Activated CD8-positive, alpha-beta memory T cell treated with anti-CD3 and anti-CD28 coated beads, Interleukin-2, amount 50 U/mL, for 1 hour (primary cell): Measurements from ENCODE around the gene RIPPLY3.
"Not testable (repeated sequence)": the region's sequence is repeated elsewhere in the genome, so short reads cannot be mapped to it uniquely, and the experiment has no call there.

Source experiments
- DNase-seq: peaks from one replicate; pipeline ENCODE4 v3.0.0-alpha.2; 2020; ENCODE audit errors: extremely low read depth

The RIPPLY3 gene

DNA sequence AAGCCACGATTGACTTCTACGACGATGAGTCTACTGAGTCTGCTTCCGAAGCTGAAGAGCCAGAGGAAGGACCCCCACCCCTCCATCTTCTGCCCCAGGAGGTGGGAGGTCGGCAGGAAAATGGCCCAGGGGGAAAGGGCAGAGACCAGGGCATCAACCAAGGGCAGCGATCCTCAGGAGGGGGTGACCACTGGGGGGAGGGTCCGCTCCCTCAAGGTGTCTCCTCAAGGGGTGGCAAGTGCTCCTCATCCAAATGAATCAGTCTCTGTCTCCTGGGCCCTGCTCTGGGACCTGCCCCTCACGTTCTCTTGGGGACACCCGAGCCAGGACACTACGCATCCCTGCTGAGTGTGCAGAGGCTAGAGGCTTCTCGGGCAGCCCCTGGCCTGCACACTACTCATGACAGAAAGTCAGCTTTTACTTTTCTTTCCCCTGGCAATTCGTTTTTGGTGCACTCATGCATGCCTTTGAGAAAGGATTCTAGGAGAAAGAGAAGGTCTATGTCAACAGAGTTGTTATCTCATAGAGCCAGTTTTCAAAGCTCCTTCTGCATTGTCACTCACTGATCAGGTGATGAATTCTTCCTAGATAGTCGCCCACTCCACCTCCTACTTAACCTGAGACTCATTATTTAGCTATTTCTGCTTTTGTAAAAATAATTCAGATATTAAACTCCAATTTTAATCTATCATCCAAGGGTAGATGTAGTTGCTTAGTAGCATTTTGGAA, 11.6 kb downstream of the RIPPLY3 start:
- DNase-seq = no peak

DNA sequence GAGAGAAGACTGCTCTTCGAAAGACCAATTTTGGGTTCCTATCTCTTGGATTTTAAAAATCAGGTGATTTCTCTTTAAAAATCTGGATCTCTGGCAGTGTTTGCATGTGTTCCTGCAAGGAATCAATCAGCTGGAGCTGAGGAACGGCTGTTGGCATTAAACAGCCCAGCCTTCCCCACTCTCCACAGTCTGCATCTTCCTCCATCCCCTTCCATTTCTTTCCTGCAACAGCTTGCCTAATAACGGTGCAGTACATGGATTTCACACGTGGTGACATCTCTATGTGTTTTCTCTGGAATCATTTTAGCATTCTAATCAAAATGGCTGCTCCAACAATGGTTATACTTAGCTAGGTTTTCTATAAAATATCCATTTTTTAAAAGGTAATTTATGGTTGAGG, 20.0 kb downstream of the RIPPLY3 start:
- DNase-seq = no peak

DNA sequence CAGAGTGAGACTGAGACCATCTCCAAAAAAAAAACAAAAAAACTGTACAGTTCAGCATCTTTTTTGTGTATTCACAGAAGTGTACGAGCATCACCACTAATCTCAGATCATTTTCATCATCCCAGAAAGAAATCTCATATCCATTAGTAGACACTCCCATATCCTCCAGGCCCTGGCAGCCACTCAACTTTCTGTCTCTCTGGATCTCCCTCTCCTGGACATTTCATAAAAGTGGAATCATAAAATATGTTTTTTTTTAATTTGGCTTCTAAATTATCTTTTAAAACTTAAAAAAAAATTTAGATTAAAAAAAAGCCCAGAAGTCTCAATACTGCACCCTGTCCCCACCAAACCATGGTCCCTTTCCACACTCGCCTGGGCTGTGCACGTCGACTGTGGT, 22.1 kb downstream of the RIPPLY3 start:
- no peak for DNase-seq

DNA sequence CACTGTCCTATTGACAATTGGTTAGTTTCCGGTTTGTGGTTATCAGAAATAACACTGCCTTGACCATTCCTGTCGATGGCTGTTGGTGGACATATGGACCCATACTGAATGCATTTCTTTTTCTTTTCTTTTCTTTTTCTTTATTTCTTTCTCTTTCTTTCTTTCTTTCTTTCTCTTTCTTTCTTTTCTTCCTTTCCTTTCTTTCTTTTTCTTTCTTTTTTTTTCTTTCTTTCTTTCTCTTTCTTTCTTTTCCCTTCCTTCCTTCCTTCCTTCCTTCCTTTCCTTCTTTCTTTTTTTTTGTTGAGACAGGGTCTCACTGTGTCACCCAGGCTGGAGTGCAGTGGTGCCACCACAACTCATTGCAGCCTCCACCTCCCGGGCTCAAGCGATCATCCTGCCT, 24.4 kb downstream of the RIPPLY3 start:
- no peak for DNase-seq

DNA sequence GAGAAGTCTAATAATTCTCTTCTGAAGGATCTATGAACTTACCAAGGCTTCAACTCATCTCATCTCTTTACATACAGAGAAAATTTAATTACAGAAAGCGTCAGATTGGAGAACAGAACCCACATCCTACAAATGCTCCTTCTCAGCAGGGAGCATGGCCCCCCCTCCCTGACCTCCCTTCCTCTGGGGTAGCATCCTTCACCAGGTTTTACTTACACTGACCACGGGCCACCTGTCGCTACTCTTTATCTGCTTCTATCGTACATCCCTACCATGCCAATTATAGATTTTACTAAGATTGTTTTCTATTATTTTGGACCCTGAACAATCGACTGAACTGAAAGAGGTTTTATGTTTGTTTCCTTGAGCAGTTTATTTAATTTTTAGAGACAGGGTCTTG, 25.8 kb downstream of the RIPPLY3 start:
- DNase-seq = no peak

DNA sequence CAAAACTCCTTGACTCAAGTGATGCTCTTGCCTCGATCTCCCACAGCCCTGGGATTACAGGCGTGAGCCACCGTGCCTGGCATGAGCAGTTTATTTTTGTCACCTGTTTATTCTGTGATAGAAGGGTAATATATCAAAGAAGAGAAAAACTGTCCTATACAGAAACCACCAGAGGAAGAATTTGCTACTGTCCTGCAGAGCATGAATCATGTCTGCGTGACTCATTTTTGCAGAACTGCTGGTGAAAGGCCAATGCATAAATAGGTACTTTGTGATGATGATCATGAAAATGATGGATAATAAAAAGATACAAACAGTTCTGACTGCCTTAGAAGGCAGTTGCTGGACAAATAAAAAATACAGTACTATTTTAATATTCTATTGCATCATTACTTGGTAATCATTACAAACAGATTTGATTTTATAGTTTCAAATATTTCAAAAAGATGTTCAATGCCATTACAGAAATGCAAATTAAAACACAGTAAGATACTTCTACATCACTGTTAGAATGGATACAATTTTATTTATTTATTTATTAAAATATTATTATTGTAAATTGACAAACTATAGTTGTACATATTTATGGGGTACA, 26.5 kb downstream of the RIPPLY3 start:
- DNase-seq = no peak

DNA sequence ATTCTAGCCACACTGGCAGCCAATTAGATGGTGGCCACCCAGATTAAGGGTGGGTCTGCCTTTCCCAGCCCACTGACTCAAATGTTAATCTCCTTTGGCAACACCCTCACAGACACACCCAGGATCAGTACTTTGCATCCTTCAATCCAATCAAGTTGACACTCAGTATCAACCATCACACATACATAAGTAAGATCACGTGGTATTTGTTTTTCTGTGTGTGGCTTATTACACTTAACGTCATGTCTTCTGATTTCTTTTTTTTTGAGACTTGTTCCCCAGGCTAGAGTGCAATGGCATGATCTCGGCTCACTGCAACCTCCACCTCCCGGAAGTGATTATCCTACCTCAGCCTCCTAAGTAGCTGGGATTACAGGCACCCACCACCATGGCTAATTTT, 27.9 kb downstream of the RIPPLY3 start:
- DNase-seq = not testable (repeated sequence)

DNA sequence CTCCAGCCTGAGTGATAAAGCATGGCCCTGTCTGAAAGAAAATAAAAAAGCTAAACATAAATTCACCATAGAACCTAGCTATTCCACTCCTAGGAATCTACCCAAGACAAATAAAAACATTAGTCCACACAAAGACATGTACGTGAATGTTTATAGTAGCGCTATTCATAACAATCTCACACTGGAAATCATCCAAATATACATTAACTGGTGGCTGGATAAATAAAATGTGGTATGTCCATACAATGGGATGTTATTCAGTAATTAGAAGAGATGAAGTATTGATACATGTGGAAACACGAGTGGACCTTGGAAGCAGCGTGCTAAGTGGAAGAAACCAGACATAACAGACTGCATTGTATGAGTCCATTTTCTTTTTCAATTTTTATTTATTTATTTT, 29.7 kb downstream of the RIPPLY3 start:
- DNase-seq = no peak

DNA sequence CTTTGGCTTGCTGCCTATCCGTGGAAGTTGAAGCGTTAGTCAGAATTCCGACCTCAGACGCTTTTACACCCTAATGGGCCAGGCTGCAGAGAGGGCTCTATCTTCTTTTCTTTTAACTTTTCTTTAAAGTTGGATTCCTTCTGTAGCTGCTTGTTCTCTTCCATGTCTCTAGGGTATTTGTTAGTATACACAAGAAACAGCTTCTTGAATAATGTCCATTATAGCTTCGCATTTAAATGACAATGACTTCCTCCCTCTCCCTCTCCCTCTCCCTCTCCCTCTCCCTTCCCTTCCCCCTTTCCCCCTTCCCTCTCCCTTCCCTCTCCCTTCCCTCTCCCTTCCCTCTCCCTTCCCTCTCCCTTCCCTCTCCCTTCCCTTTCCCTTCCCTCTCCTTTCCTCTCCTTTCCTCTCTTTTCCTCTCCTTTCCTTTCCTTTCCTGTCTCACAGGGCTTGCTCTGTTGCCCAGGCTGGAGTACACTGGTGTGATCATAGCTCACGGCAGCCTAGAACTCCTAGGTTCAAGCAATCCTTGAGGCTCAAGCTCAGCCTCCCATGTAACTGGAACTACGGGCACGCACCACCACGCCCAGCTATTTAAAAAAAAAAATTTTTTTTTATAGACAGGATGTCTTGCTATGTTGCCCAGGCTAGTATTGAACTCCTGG, 33.0 kb downstream of the RIPPLY3 start:
- no peak for DNase-seq

DNA sequence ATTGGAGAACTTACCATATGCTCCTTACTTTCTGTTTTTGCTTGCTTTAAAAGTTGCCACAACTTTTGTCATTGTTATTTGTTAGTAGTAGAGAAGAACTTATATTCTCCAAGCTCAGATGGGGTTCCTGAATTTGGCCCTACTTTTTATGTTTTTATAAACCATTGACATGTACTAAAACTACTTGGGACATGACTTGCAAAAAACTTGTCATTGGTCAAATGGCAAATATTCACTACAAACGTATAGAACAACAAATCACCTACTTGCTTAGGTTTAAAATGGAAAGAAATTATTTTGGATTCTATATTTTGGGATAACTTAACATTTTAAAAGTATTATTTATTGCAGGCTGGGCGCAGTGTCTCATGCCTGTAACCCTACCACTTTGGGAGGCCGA, 33.7 kb downstream of the RIPPLY3 start:
- no peak for DNase-seq

DNA sequence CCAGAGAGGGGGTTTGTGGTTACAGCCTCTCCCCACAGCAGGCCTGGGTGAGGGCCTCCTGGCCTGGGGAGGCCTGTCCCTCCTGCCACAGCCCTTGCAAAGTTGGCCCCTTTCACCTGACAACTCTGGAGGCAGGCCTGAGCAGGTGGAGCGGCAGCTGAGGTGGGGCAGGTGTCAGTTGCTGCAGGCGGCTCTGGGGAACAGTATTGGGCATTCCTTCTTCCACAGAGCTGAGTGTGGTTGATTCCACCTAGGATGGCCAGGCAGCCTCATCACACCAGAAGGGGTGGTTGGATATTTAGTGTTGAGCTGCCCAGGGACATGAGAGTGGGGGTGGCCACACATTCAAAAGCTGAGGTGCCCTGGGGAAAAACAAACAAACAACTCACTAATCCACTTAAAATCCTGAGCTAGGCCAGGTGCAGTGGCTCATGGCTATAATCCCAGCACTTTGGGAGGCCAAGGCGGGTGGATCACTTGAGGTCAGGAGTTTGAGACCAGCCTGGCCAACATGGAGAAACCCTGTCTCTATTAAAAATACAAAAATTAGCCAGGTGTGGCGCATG, 35.3 kb downstream of the RIPPLY3 start:
- DNase-seq = no peak

DNA sequence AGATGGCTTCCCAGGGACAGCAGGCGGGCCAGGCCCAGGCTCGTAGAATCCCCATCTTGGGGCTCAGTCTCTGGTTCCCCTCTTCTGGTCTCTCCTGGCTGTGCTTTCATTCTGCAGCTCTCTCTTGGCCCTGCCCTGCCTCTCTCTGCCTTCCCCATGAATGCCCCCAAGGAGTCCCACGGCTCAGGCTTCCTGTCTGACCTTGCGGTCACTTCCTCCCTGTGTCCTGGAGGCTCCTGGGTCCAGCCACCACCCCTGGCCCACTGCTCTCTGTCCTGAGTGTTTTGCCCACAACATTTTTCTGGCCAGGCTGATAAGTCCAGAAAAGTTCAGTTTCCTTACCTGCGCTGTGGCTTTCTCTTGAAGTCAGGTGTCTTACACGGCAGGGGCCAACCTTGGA, 37.3 kb downstream of the RIPPLY3 start:
- DNase-seq = no peak

DNA sequence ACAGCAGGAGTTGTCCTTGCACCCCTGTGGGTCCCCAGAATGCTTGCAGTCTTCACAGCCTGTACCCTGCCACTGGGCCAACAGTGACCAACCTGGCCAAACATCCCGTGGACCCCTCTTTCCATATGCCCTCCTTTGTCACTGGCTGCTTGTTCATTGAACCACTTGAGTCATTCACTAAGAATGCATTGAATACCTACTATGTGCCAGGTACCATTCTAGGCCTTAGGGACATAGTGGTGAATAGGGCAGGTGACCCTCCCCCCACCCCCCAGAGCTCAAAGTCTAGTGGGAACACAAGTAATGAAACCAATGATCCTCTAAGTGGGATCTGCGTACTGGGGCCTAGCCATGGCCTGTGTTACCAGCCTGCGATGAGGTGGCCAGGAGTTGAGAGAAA, 38.1 kb downstream of the RIPPLY3 start:
- DNase-seq = no peak

DNA sequence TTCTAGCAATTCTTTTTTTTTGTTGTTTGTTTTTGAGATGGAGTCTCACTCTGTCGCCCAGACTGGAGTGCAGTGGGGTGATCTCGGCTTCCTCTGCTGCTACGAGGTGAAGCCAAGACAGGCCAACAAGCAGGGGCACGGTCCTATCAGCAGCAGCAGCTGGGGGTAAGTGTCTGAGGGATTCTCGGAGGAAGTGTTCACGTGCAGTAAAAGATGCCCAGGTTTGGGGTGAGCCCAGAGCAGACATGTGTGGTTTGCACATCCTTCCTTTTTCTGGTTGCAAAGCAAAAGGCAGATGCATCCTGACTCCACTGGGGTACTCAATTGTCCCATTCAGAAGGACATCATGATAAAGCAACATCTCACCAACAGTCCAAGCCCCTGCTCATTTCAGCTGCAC, 38.6 kb downstream of the RIPPLY3 start:
- DNase-seq = no peak

DNA sequence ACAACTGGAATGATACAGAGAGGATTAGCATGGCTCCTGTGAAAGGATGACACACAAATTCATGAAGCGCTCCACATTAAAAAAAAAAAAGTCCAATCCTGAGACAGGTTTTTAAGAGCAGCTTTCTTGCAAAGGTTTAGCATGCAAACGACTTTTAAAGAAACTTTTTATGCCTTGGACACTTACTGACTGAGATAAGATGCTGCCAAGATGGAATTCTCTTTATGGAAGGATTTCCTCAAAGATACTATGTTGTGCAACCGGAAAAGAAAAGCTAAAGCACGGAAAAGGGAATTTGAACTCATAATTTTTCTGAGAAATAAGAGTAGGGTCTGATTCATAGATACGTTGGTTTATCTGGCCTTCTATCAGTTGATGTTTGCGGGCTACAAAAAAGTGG, 39.1 kb downstream of the RIPPLY3 start:
- DNase-seq = no peak

DNA sequence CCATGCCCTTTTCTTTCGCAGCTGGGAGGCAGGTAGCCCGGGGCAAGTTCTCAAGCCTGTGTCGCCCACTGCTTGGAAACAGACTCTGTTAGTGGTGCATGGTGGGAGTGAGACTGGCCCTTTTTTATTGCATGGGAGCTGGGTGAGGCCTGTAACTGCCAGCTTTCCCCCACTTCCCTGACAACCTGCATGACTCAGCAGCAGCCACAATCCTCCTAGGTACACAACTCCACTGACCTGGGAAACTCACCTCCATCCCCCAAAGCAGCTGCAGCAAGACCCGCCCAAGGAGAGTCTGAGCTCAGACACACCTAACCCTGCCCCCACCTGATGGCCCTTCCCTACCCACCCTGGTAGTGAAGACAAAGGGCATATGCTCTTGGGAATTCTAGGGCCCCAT, 40.6 kb downstream of the RIPPLY3 start:
- no peak for DNase-seq

DNA sequence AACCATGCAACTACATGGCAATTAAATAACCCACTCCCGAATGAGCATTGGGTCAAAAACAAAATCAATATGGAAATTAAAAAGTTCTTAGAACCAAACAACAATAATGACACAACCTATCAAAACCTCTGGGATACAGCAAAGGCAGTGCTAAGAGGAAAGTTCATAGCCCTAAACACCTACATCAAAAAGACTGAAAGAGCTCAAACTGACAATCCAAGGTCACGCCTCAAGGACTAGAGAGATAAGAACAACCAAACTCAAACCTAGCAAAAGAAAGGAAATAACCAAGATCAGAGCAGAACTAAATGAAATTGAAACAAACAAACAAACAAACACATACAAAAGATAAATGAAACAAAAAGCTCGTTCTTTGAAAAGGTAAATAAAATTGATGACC, 43.2 kb downstream of the RIPPLY3 start:
- DNase-seq = not testable (repeated sequence)

DNA sequence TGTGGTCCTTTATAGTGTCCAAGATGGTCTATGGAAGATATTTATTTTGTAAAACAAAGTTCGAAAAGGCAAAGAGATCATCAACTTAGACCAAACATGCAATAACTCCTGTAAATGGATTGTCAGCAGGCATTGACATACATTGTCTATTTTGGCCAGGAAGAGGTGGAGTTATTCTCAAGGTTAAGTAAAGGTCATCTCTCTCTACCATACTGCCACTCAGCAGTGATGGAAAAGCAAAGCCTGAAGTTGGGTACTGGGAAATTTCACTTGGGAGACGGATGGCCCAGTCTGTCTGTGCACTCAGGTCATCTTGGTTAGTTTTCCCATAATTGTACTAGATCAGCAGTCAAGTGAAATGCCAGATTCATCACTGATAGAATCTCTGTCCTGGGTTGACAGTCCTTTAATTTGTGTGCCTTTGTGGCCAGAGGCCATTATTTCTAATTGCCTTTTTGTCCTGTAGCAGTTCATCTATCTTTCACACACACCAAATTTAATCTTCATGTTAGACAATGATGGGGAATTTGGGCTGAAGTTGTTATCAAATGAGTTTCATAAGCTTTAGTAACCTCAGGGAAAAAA, 48.9 kb downstream of the RIPPLY3 start:
- no peak for DNase-seq

DNA sequence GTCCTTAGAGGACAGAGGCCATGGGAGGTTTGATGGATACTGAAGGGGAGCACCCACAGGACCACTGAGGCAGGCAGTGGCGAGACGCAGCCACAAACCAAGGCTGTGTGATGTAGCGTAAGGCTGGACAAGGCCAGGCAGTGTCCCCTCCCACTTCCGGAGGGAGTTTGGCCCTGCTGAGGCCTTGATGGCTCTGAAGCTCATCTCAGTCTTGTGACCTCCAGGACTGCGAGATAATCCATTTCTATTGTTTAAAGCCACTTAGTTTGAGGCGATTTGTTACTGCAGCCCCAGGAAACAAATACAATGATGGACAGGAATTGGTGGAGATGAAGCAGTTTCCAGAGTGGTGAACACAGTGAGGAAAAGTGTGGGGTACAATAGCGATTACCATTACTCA, 51.1 kb downstream of the RIPPLY3 start:
- DNase-seq = no peak

DNA sequence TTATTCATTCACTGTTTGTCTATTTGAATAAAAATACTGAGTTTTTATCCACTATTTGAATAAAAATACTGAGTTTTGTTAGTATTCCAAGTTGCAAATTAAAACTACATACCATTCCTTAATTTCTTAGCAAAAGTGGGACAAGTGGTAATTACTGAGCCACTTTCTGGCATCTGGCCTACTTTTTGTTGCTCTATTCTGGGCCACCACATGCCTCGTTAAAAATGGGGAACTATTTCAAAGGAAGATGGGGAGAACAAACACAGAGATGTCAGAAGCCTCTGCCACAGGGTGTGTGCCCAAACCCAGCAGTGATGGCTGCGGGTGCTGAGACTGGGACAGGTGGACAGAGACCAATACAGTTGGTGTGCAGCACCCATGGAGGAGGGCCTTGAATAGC, 51.8 kb downstream of the RIPPLY3 start:
- no peak for DNase-seq

DNA sequence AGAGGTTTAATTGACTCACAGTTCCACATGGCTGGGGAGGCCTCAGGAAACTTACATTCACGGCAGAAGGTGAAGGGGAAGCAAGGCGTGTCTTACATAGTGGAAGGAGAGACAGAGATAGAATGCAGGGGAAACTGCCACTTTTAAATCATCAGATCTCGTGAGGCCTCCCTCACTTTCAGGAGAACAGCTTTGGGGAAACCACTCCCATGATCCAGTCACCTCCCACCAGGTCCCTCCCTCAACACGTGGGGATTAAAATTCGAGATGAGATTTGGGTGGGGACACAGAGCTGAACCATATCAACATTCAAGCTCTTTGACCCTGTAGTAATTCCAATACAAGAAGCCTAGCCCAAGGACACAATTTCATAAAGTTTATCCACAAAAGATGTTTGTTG, 52.7 kb downstream of the RIPPLY3 start:
- DNase-seq = no peak

DNA sequence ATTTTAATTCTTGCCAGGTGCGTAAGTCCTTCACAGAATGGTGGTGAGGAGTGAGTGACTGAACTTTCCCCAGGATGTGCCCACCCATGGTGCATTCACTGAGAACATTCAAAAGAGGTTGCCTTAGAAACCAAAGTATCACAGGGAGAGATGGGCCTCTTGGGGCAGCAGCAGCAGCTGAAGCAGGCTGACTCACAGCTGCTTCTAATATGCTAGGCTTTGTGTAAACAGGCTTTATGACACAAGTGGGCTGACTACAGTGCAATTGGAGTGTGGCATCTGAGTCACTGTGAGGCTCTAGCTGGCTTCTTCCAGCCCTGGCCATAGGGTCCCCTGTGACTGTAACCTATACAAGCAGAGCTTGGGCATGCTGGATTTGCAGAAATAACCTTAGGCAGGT, 53.8 kb downstream of the RIPPLY3 start:
- DNase-seq = no peak
